Breast epithelium (tissue), 4 donors: Measurements from ENCODE around the gene ARHGAP36. TPM values are rescaled to one million over a fixed set of nuclear protein-coding genes. Genes with fewer than 3 reads are reported as not detected.

Experiments
- DNase-seq, 2 donors: peaks; one replicate each; pipeline ENCODE4 v3.0.0-alpha.2; 2019; ENCODE audit warnings: low spot score in 2 of 2
- H3K27ac ChIP-seq, 2 donors: fragments of 200-600 bp; sonication (generic) in 1 of 2; one replicate each; pipeline ENCODE4 v1.5.1; 2016 to 2019; ENCODE audit warnings: mild to moderate bottlenecking in 1 of 2
- H3K27me3 ChIP-seq, 2 donors: fragments of 200-600 bp; sonication (generic) in 1 of 2; one replicate each; pipeline versions ENCODE4 v1.5.1 to v1.6.0; 2017 to 2019; ENCODE audit warnings: control low read depth in 1 of 2, mild to moderate bottlenecking in 1 of 2
- H3K36me3 ChIP-seq: fragments of 200-600 bp; one replicate; pipeline ENCODE4 v1.5.1; 2019
- H3K4me1 ChIP-seq, 2 donors: fragments of 200-600 bp; sonication (generic); one replicate each; pipeline ENCODE4 v1.5.1; 2016 to 2019; ENCODE audit warnings: control low read depth in 1 of 2
- H3K4me3 ChIP-seq, 3 donors: fragments of 200-600 bp; sonication (generic); 1 replicate in 2 of 3; 2 replicates in 1 of 3; pipeline ENCODE4 v1.5.1; 2016 to 2019; ENCODE audit warnings: mild to moderate bottlenecking in 3 of 3, moderate library complexity in 2 of 3
- H3K9me3 ChIP-seq, 2 donors: fragments of 200-600 bp; sonication (generic) in 1 of 2; one replicate each; pipeline ENCODE4 v1.5.1; 2016 to 2019; ENCODE audit warnings: control low read depth in 1 of 2
- CTCF ChIP-seq, 3 donors: fragments of 450-650 bp; IDR thresholded peaks; one replicate each; pipeline ENCODE4 v1.5.1; 2016 to 2017; ENCODE audit warnings: antibody characterized with exemption in 3 of 3, mild to moderate bottlenecking in 3 of 3, moderate library complexity in 3 of 3
- POLR2A ChIP-seq: fragments of 450-650 bp; IDR thresholded peaks from one replicate; pipeline ENCODE4 v1.6.1; 2016; ENCODE audit warnings: antibody characterized with exemption, mild to moderate bottlenecking, moderate library complexity
- POLR2AphosphoS5 ChIP-seq, 3 donors: sonication (generic); formaldehyde crosslinking; IDR thresholded peaks; one replicate each; pipeline ENCODE4 v1.6.1; 2017; ENCODE audit warnings: antibody characterized with exemption in 3 of 3
- intact Hi-C: fragments of 100-400 bp; cut with DNase I; formaldehyde crosslinking; loops from one replicate; pipeline ENCODE4 v1.15.1; 2023; ENCODE audit warnings: low total_unique reads
- total RNA-seq, 3 donors: library from RNA; depleted of rRNA; stranded (reverse); fragments of >200 nt; gene quantifications; one replicate each; pipeline ENCODE4 v1.1.0, GENCODE V29; 2016

ARHGAP36 gene
- total RNA-seq, 3 donors from 2014 or later: 0.32 to 119 (median 10.0) TPM

GRCh38 chrX:131034063-131034462 lies 24.1 kb upstream of the ARHGAP36 start:
- Histone ChIP-seq H3K36me3 (no peaks in the 10 kb centered on the region), H3K27ac (no peak overlapping the region), H3K9me3 (no peaks in the 10 kb centered on the region), H3K27me3 (peaks cover 0 to 59% of the 10 kb centered on the region in 2 donors), H3K4me3 (no peak overlapping the region), H3K4me1 (no peaks in the 10 kb centered on the region)
- DNase-seq: no peak
- intact Hi-C loops: no loop called here
- TF ChIP-seq POLR2AphosphoS5 (IDR thresholded peaks at IDR 0.05): no peak
- no peak for TF ChIP-seq CTCF (IDR thresholded peaks at IDR 0.05)
- no peak for TF ChIP-seq POLR2A

GRCh38 chrX:131040781-131041180 lies 17.4 kb upstream of the ARHGAP36 start:
- H3K9me3 ChIP-seq: no peaks in the 10 kb centered on the region
- TF ChIP-seq CTCF (IDR thresholded peaks at IDR 0.05) (no peak), POLR2AphosphoS5 (IDR thresholded peaks at IDR 0.05) (no peak), POLR2A (no peak)
- no peaks in the 10 kb centered on the region for H3K36me3 ChIP-seq
- no peak overlapping the region for H3K27ac ChIP-seq
- no peak overlapping the region for H3K4me3 ChIP-seq
- peaks cover 0 to 68% of the 10 kb centered on the region in 2 donors for H3K27me3 ChIP-seq
- H3K4me1 ChIP-seq: no peaks in the 10 kb centered on the region
- no peak for DNase-seq
- intact Hi-C loops: no loop called here

- intact Hi-C loops: no loop called here
- Histone ChIP-seq H3K4me3 (no peak overlapping the region), H3K9me3 (no peaks in the 10 kb centered on the region), H3K36me3 (no peaks in the 10 kb centered on the region), H3K4me1 (no peaks in the 10 kb centered on the region), H3K27ac (no peak overlapping the region), H3K27me3 (peaks cover 0 to 69% of the 10 kb centered on the region in 2 donors)
- no peak for DNase-seq
- TF ChIP-seq POLR2AphosphoS5 (IDR thresholded peaks at IDR 0.05) (no peak), POLR2A (no peak), CTCF (IDR thresholded peaks at IDR 0.05) (no peak)
These were observed 16.5 kb upstream of the ARHGAP36 start for GRCh38 chrX:131041667-131042066.

- Histone ChIP-seq H3K27me3 (peaks cover 0 to 88% of the 10 kb centered on the region in 2 donors), H3K27ac (no peak overlapping the region), H3K4me3 (no peak overlapping the region), H3K9me3 (no peaks in the 10 kb centered on the region), H3K4me1 (no peaks in the 10 kb centered on the region), H3K36me3 (no peaks in the 10 kb centered on the region)
- no peak for DNase-seq
- intact Hi-C loops: no loop called here
- TF ChIP-seq POLR2AphosphoS5 (IDR thresholded peaks at IDR 0.05) (no peak), CTCF (IDR thresholded peaks at IDR 0.05) (no peak), POLR2A (no peak)
These were observed 12.4 kb upstream of the ARHGAP36 start for GRCh38 chrX:131045726-131046125.

GRCh38 chrX:131046596-131046995 lies 11.6 kb upstream of the ARHGAP36 start:
- intact Hi-C loops: no loop called here
- no peak for TF ChIP-seq POLR2AphosphoS5 (IDR thresholded peaks at IDR 0.05)
- TF ChIP-seq POLR2A: no peak
- no peak for TF ChIP-seq CTCF (IDR thresholded peaks at IDR 0.05)
- no peaks in the 10 kb centered on the region for H3K4me1 ChIP-seq
- H3K36me3 ChIP-seq: no peaks in the 10 kb centered on the region
- H3K27me3 ChIP-seq: peaks cover 0 to 91% of the 10 kb centered on the region in 2 donors
- no peak for DNase-seq
- no peak overlapping the region for H3K27ac ChIP-seq
- H3K9me3 ChIP-seq: no peaks in the 10 kb centered on the region
- no peak overlapping the region for H3K4me3 ChIP-seq
